IMR-90 (cell line): ENCODE measurements around the gene SEMA6D. TPM values are rescaled to one million over a fixed set of nuclear protein-coding genes. Genes with fewer than 3 reads are reported as not detected.

ENCODE experiments used
- ATAC-seq: fragments of 200-7000 bp; cut with Tn5 transposase; 2 replicates; pipeline ENCODE4 v1.9.1; 2020; ENCODE audit warnings: low read depth, mild to moderate bottlenecking, moderate library complexity
- BruUV-seq: library from RNA; stranded (reverse); fragments of 400-500 nt; replicated peaks from 2 replicates; lab custom pipeline; 2021; lab: Mats Ljungman, UMichigan
- CTCF ChIA-PET: fragments of 300-600 bp; formaldehyde crosslinking; extraction: SDS; loops from one replicate; lab custom pipeline; 2021; ENCODE audit warnings: antibody characterized with exemption; lab: Yijun Ruan, JAX
- POLR2A ChIA-PET: fragments of 300-600 bp; sonication (Branson Sonifier 250); formaldehyde crosslinking; loops from one replicate; lab custom pipeline; 2022; ENCODE audit warnings: antibody characterized with exemption; ENCODE audit not compliant: unreplicated experiment; lab: Charles Lee
- DNase-seq: peaks from one replicate; pipeline ENCODE4 v3.0.0; 2013
- H2AFZ ChIP-seq: replicated peaks from 2 replicates; pipeline ENCODE3; 2013; ENCODE audit warnings: low read length, mild to moderate bottlenecking; ENCODE audit not compliant: poor library complexity
- H2AK5ac ChIP-seq: 2 replicates; pipeline ENCODE4 v1.6.1; 2013; ENCODE audit warnings: low read depth, low read length, inconsistent platforms
- H2AK9ac ChIP-seq: replicated peaks from 2 replicates; pipeline ENCODE3; 2013; ENCODE audit warnings: mild to moderate bottlenecking, low read depth, low read length, moderate library complexity; ENCODE audit not compliant: poor library complexity
- H2BK120ac ChIP-seq: 2 replicates; pipeline ENCODE4 v1.6.1; 2013; ENCODE audit warnings: low read depth, low read length, inconsistent platforms
- H2BK15ac ChIP-seq: 3 replicates; pipeline ENCODE4 v1.6.1; 2013; ENCODE audit warnings: low read depth, low read length, inconsistent platforms
- H2BK20ac ChIP-seq: 2 replicates; pipeline ENCODE4 v1.6.1; 2013; ENCODE audit warnings: low read depth, mild to moderate bottlenecking, inconsistent platforms, low read length, moderate library complexity
- H2BK5ac ChIP-seq: 2 replicates; pipeline ENCODE4 v1.6.1; 2013; ENCODE audit warnings: mild to moderate bottlenecking, low read depth, low read length, inconsistent platforms; ENCODE audit not compliant: poor library complexity, severe bottlenecking
- H3K14ac ChIP-seq: replicated peaks from 2 replicates; pipeline ENCODE4 v1.6.1; 2013; ENCODE audit warnings: low read depth, low read length, inconsistent platforms
- H3K18ac ChIP-seq: 2 replicates; pipeline ENCODE4 v1.6.1; 2013; ENCODE audit warnings: low read depth, low read length, control low read depth
- H3K23ac ChIP-seq: 2 replicates; pipeline ENCODE4 v1.6.1; 2013; ENCODE audit warnings: low read depth, low read length, inconsistent platforms
- H3K27ac ChIP-seq: 2 replicates; pipeline ENCODE4 v1.5.1; 2013; ENCODE audit warnings: mild to moderate bottlenecking, control low read depth, low read length; ENCODE audit not compliant: insufficient read depth
- H3K27me3 ChIP-seq: 2 replicates; pipeline ENCODE4 v1.6.1; 2013; ENCODE audit warnings: low read length; ENCODE audit not compliant: control insufficient read depth, insufficient read depth
- H3K36me3 ChIP-seq: 2 replicates; pipeline ENCODE4 v1.6.1; 2013; ENCODE audit warnings: low read length, mixed read lengths; ENCODE audit not compliant: control insufficient read depth, insufficient read depth
- H3K4ac ChIP-seq: 2 replicates; pipeline ENCODE4 v1.6.1; 2013; ENCODE audit warnings: low read depth, low read length, inconsistent platforms
- H3K4me1 ChIP-seq: 2 replicates; pipeline ENCODE4 v1.6.1; 2013; ENCODE audit warnings: low read length, mixed read lengths; ENCODE audit not compliant: control insufficient read depth, insufficient read depth
- H3K4me2 ChIP-seq: 2 replicates; pipeline ENCODE4 v1.6.1; 2013; ENCODE audit warnings: low read depth, mild to moderate bottlenecking, control low read depth, low read length, moderate library complexity
- H3K4me3 ChIP-seq: 2 replicates; pipeline ENCODE4 v1.5.1; 2013; ENCODE audit warnings: low read depth, mild to moderate bottlenecking, control low read depth, low read length, moderate library complexity; ENCODE audit not compliant: insufficient read depth
- H3K56ac ChIP-seq: 2 replicates; pipeline ENCODE4 v1.6.1; 2013; ENCODE audit warnings: low read length, inconsistent platforms; ENCODE audit not compliant: insufficient read depth; ENCODE audit errors: extremely low read depth
- H3K79me1 ChIP-seq, 2 experiments: 2 replicates each; pipeline ENCODE4 v1.6.1; 2013; ENCODE audit warnings: low read length in 2 of 2, inconsistent platforms in 1 of 2, low read depth in 1 of 2
- H3K9ac ChIP-seq: 2 replicates; pipeline ENCODE4 v1.6.1; 2013; ENCODE audit warnings: low read depth, low read length, control low read depth
- H3K9me1 ChIP-seq: 2 replicates; pipeline ENCODE4 v1.6.1; 2013; ENCODE audit warnings: low read length, inconsistent platforms; ENCODE audit not compliant: insufficient read depth
- H3K9me3 ChIP-seq: 2 replicates; pipeline ENCODE4 v1.6.1; 2013; ENCODE audit warnings: low read length; ENCODE audit not compliant: control insufficient read depth, insufficient read depth
- H4K20me1 ChIP-seq: 2 replicates; pipeline ENCODE4 v1.6.1; 2013; ENCODE audit warnings: low read length, inconsistent platforms; ENCODE audit not compliant: insufficient read depth
- H4K5ac ChIP-seq: 2 replicates; pipeline ENCODE4 v1.6.1; 2013; ENCODE audit warnings: mild to moderate bottlenecking, low read depth, low read length, control low read depth
- H4K8ac ChIP-seq, 2 experiments: 2 replicates each; pipeline ENCODE4 v1.6.1; 2013; ENCODE audit warnings: low read depth in 2 of 2, low read length in 2 of 2, control low read depth in 1 of 2, inconsistent platforms in 1 of 2
- H4K91ac ChIP-seq: 2 replicates; pipeline ENCODE4 v1.6.1; 2013; ENCODE audit warnings: low read depth, low read length, inconsistent platforms; ENCODE audit not compliant: insufficient read depth
- CEBPB ChIP-seq: IDR thresholded peaks from 2 replicates; pipeline ENCODE4 v1.6.1; 2012; ENCODE audit warnings: low read depth, low read length, improper control_type of control experiment
- NFE2L2 ChIP-seq: fragments of 150-350 bp; IDR thresholded peaks from 2 replicates; pipeline ENCODE4 v1.6.1; 2016; ENCODE audit warnings: low read depth, mild to moderate bottlenecking, low read length
- POLR2A ChIP-seq: IDR thresholded peaks from 2 replicates; pipeline ENCODE4 v1.6.1; 2012; ENCODE audit warnings: mild to moderate bottlenecking, low read depth, low read length
- USF2 ChIP-seq: fragments of 150-350 bp; IDR thresholded peaks from 2 replicates; pipeline ENCODE4 v1.6.1; 2017; ENCODE audit warnings: mild to moderate bottlenecking, antibody characterized with exemption, low read length, low read depth
- WGBS, 2 experiments: methylation state at CpG; one replicate each; pipeline versions ENCODE4 v1.1.5 to v1.1.7; 2013; ENCODE audit warnings: missing lambda C conversion rate in 2 of 2; ENCODE audit not compliant: insufficient read length in 1 of 2; ENCODE audit errors: extremely low coverage in 2 of 2; 5-methylcytosine and 5-hydroxymethylcytosine counted together
- dilution Hi-C: fragments of 300-500 bp; cut with HindIII; formaldehyde crosslinking; loops from one replicate; pipeline ENCODE4 v1.14.3; 2018; ENCODE audit warnings: low sequenced_read_pairs; ENCODE audit not compliant: unreplicated experiment
- in situ Hi-C: fragments of 300-500 bp; cut with MboI; formaldehyde crosslinking; loops from 3 replicates; pipeline ENCODE4 v1.14.3; 2019; ENCODE audit warnings: low sequenced_read_pairs, inconsistent platforms, mixed read lengths
- intact Hi-C: fragments of 100-400 bp; cut with micrococcal nuclease; formaldehyde crosslinking; loops from 2 replicates; pipeline ENCODE4 v1.10.0; 2022
- polyA plus RNA-seq, 3 experiments: library from polyadenylated mRNA; depleted of rRNA; stranded (reverse); fragments of >200 nt; gene quantifications; 2 replicates each; pipeline ENCODE4 v1.2.3, GENCODE V29; 2012; ENCODE audit warnings: low replicate concordance in 1 of 3
- total RNA-seq: library from RNA; depleted of rRNA; stranded (reverse); fragments of >200 nt; gene quantifications from 2 replicates; pipeline ENCODE4 v1.2.3, GENCODE V29; 2012

Gene SEMA6D
- total and polyA plus RNA-seq, 2 of the 4 experiments (the other 2 are of a cell fraction): 12.6 to 17.4 TPM

GRCh38 chr15:47675735-47676134 lies 41.6 kb upstream of the SEMA6D start:
- H2BK20ac ChIP-seq: no peak overlapping the region
- 0 out of 2 replicates have a peak, but pooled peaks cover 2% of the 10 kb centered on the region for H3K4me1 ChIP-seq
- intact Hi-C loops: no loop called here
- H2AK9ac ChIP-seq: no peak overlapping the region
- no peak overlapping the region for H4K5ac ChIP-seq
- no peak overlapping the region for H2AK5ac ChIP-seq
- TF ChIP-seq USF2 (no peak), CEBPB (no peak), NFE2L2 (no peak), POLR2A (no peak)
- H4K20me1 ChIP-seq: no peaks in the 10 kb centered on the region
- no peak overlapping the region for H3K14ac ChIP-seq
- H3K4ac ChIP-seq: no peak overlapping the region
- no peak overlapping the region for H2BK120ac ChIP-seq
- H3K23ac ChIP-seq: no peak overlapping the region
- no peak overlapping the region for H4K8ac ChIP-seq
- H3K18ac ChIP-seq: no peak overlapping the region
- no peak overlapping the region for H3K4me3 ChIP-seq
- no peak overlapping the region for H2BK15ac ChIP-seq
- ATAC-seq (no peak), DNase-seq (no peak)
- H2AFZ ChIP-seq: no peak overlapping the region
- no peaks in the 10 kb centered on the region for H3K9me3 ChIP-seq
- no CpG with 5 or more reads among the region's 3 CpGs for WGBS, 2 experiments
- no peak overlapping the region for H2BK5ac ChIP-seq
- no peak overlapping the region for H3K9ac ChIP-seq
- no peaks in the 10 kb centered on the region for H3K27me3 ChIP-seq
- H3K36me3 ChIP-seq: no peaks in the 10 kb centered on the region
- dilution Hi-C loops: no loop called here
- CTCF ChIA-PET: no interaction called here
- H3K4me2 ChIP-seq: no peak overlapping the region
- in situ Hi-C loops: no loop called here
- H3K56ac ChIP-seq: no peak overlapping the region
- no TSS peak for BruUV-seq
- no peaks in the 10 kb centered on the region for H3K79me1 ChIP-seq
- H4K91ac ChIP-seq: no peak overlapping the region
- H3K9me1 ChIP-seq: no peaks in the 10 kb centered on the region
- POLR2A ChIA-PET: no interaction called here
- no peak overlapping the region for H3K27ac ChIP-seq
